Measurements from ENCODE around the gene PTPRS.

DNA sequence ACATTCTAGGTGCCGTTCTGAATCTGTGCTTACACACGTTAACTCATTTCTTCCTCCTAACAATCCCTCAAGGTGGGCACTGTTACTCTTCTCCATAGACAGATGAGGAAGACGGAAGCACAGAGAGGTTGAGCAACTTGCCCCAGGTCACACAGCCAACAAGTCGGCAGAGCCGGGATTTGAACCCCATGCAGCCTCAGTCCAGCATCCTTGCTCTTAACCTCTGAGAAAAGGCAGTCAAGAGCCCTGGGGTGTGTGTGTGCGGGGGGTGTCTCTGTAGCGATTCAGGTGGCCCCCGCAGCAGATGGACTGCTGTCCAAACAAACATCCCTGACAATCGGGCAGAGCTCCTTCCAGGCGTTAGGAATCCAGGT lies 6.3 kb downstream of the PTPRS start:
- TF ChIP-seq, protein P1, sequence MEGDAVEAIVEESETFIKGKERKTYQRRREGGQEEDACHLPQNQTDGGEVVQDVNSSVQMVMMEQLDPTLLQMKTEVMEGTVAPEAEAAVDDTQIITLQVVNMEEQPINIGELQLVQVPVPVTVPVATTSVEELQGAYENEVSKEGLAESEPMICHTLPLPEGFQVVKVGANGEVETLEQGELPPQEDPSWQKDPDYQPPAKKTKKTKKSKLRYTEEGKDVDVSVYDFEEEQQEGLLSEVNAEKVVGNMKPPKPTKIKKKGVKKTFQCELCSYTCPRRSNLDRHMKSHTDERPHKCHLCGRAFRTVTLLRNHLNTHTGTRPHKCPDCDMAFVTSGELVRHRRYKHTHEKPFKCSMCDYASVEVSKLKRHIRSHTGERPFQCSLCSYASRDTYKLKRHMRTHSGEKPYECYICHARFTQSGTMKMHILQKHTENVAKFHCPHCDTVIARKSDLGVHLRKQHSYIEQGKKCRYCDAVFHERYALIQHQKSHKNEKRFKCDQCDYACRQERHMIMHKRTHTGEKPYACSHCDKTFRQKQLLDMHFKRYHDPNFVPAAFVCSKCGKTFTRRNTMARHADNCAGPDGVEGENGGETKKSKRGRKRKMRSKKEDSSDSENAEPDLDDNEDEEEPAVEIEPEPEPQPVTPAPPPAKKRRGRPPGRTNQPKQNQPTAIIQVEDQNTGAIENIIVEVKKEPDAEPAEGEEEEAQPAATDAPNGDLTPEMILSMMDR (IDR thresholded peaks at IDR 0.05), result no peak
- TF ChIP-seq ZFX (IDR thresholded peaks at IDR 0.05; ENCODE audit: borderline replicate concordance), result no peak

Measured in 22Rv1 (cell line).